Inferior parietal cortex (tissue), 1 donor: Measurements from ENCODE around the gene MGLL.

Source experiments
- DNase-seq: peaks from one replicate; pipeline ENCODE4 v3.0.0-alpha.2; 2016; ENCODE audit errors: extremely low spot score

Gene MGLL

GRCh38 chr3:127758013-127758412, 64.3 kb downstream of the MGLL start:
- DNase-seq, result no peak

GRCh38 chr3:127755305-127755681, 67.0 kb downstream of the MGLL start:
- no peak for DNase-seq

GRCh38 chr3:127754411-127755304, 67.7 kb downstream of the MGLL start:
- no peak for DNase-seq

- DNase-seq, result no peak
These were observed 68.4 kb downstream of the MGLL start for GRCh38 chr3:127753898-127754410.

GRCh38 chr3:127753338-127753737, 69.0 kb downstream of the MGLL start:
- no peak for DNase-seq

GRCh38 chr3:127751782-127752181, 70.5 kb downstream of the MGLL start:
- no peak for DNase-seq

GRCh38 chr3:127751163-127751621, 71.1 kb downstream of the MGLL start:
- no peak for DNase-seq

GRCh38 chr3:127750226-127751031, 71.9 kb downstream of the MGLL start:
- DNase-seq, result no peak

GRCh38 chr3:127749787-127750225, 72.5 kb downstream of the MGLL start:
- DNase-seq, result no peak

- no peak for DNase-seq
These were observed 73.0 kb downstream of the MGLL start for GRCh38 chr3:127749361-127749760.

GRCh38 chr3:127748754-127749327, 73.5 kb downstream of the MGLL start:
- no peak for DNase-seq

GRCh38 chr3:127747751-127748521, 74.4 kb downstream of the MGLL start:
- DNase-seq, result no peak

- DNase-seq, result no peak
These were observed 75.2 kb downstream of the MGLL start for GRCh38 chr3:127747066-127747465.

GRCh38 chr3:127746400-127747057, 75.8 kb downstream of the MGLL start:
- DNase-seq, result no peak

- DNase-seq, result no peak
These were observed 76.5 kb downstream of the MGLL start for GRCh38 chr3:127745656-127746399.

- no peak for DNase-seq
These were observed 77.4 kb downstream of the MGLL start for GRCh38 chr3:127744875-127745274.

- no peak for DNase-seq
These were observed 78.0 kb downstream of the MGLL start for GRCh38 chr3:127744253-127744815.

GRCh38 chr3:127743351-127744252, 78.7 kb downstream of the MGLL start:
- DNase-seq, result no peak

- no peak for DNase-seq
These were observed 79.7 kb downstream of the MGLL start for GRCh38 chr3:127742580-127742979.
